HS-5 (cell line): ENCODE measurements around the gene TGFA.

Source experiments
- DNase-seq: peaks from one replicate; pipeline ENCODE4 v3.0.0-alpha.2; 2012; ENCODE audit warnings: low read depth

Gene TGFA

GRCh38 chr2:70418514-70418913 lies 135.1 kb downstream of the TGFA start:
- no peak for DNase-seq

- DNase-seq, result no peak
These were observed 136.6 kb downstream of the TGFA start for GRCh38 chr2:70417011-70417410.

GRCh38 chr2:70412294-70413070 lies 141.1 kb downstream of the TGFA start:
- no peak for DNase-seq

- DNase-seq, result no peak
These were observed 142.0 kb downstream of the TGFA start for GRCh38 chr2:70411483-70412125.

GRCh38 chr2:70403267-70404053 lies 150.2 kb downstream of the TGFA start:
- no peak for DNase-seq

- DNase-seq, result no peak
These were observed 153.1 kb downstream of the TGFA start for GRCh38 chr2:70400539-70400938.

- DNase-seq, result no peak
These were observed 154.6 kb downstream of the TGFA start for GRCh38 chr2:70399046-70399445.
